Kasumi-1 (cell line): ENCODE results near the gene UHMK1.

Experiments used
- DNase-seq, 2 experiments: peaks; one replicate each; lab custom pipeline; 2025; lab: John Stamatoyannopoulos, UW

The UHMK1 gene

GRCh38 chr1:162530307-162530987 lies 32.8 kb downstream of the UHMK1 start:
- DNase-seq: no peak

- DNase-seq: no peak
Observed at GRCh38 chr1:162530988-162531319, 33.3 kb downstream of the UHMK1 start.

- DNase-seq: no peak
Observed at GRCh38 chr1:162535501-162535900, 37.9 kb downstream of the UHMK1 start.

GRCh38 chr1:162536511-162536910 lies 38.9 kb downstream of the UHMK1 start:
- DNase-seq: no peak

- DNase-seq: no peak
Observed at GRCh38 chr1:162537216-162537615, 39.6 kb downstream of the UHMK1 start.

- DNase-seq: no peak
Observed at GRCh38 chr1:162538815-162539431, 41.3 kb downstream of the UHMK1 start.

- no peak for DNase-seq
Observed at GRCh38 chr1:162541619-162542141, 44.1 kb downstream of the UHMK1 start.

GRCh38 chr1:162543228-162543627 lies 45.6 kb downstream of the UHMK1 start:
- DNase-seq: no peak

GRCh38 chr1:162548170-162548569 lies 50.6 kb downstream of the UHMK1 start:
- no peak for DNase-seq

- no peak for DNase-seq
Observed at GRCh38 chr1:162549001-162549400, 51.4 kb downstream of the UHMK1 start.

- no peak for DNase-seq
Observed at GRCh38 chr1:162550925-162551324, 53.3 kb downstream of the UHMK1 start.

GRCh38 chr1:162551969-162552683 lies 54.5 kb downstream of the UHMK1 start:
- no peak for DNase-seq

- DNase-seq: no peak
Observed at GRCh38 chr1:162552684-162553252, 55.1 kb downstream of the UHMK1 start.

- no peak for DNase-seq
Observed at GRCh38 chr1:162554258-162554657, 56.6 kb downstream of the UHMK1 start.

- no peak for DNase-seq
Observed at GRCh38 chr1:162557536-162557935, 59.9 kb downstream of the UHMK1 start.

- no peak for DNase-seq
Observed at GRCh38 chr1:162560303-162561036, 62.9 kb downstream of the UHMK1 start.

- DNase-seq: peak; percentile 96 to 97
Observed at GRCh38 chr1:162561037-162561615, 63.5 kb downstream of the UHMK1 start.

GRCh38 chr1:162561616-162562469 lies 64.2 kb downstream of the UHMK1 start, which contains the start of gene UAP1:
Gene UAP1, plus strand, starts transcription at chr1:162561722. Its CDS starts 4,347 bp downstream, at chr1:162566069.
- peak; percentile 46 to 47 for DNase-seq

GRCh38 chr1:162562470-162562828 lies 64.8 kb downstream of the UHMK1 start:
- DNase-seq: peak; percentile 39 to 53

- DNase-seq: peak in 1 of 2 experiments; percentile 22
Observed at GRCh38 chr1:162564762-162565218, 67.2 kb downstream of the UHMK1 start.
